HG03442 (cell line): Measurements from ENCODE around the gene KPRP.

Source experiments
- ATAC-seq: cut with Tn5 transposase; IDR thresholded peaks from one replicate; pipeline ENCODE4 v1.9.1; 2021; ENCODE audit warnings: mild to moderate bottlenecking, moderate library complexity; ENCODE audit not compliant: unreplicated experiment

KPRP gene, protein sequence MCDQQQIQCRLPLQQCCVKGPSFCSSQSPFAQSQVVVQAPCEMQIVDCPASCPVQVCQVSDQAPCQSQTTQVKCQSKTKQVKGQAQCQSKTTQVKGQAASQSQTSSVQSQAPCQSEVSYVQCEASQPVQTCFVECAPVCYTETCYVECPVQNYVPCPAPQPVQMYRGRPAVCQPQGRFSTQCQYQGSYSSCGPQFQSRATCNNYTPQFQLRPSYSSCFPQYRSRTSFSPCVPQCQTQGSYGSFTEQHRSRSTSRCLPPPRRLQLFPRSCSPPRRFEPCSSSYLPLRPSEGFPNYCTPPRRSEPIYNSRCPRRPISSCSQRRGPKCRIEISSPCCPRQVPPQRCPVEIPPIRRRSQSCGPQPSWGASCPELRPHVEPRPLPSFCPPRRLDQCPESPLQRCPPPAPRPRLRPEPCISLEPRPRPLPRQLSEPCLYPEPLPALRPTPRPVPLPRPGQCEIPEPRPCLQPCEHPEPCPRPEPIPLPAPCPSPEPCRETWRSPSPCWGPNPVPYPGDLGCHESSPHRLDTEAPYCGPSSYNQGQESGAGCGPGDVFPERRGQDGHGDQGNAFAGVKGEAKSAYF

DNA sequence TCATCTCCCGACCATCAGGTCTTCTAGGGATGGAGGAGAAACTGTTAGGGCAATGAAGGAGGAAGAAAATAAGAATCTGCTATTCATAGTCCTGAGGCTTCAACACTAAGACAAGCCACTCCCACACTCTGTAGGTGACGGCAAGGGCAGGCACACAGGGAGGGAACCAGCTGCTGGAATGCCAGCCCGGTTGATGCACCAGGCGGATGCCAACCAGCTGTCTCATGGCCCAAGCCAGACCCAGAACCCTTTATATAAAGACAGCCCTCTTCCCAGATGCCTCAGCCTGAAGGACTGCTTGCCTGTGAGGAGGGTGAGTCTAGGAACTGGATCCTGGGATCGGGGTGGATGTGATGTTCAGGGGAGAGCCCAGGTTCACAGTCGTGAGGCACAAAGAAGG lies at the start of gene KPRP:
Gene KPRP (plus strand): TSS at position 279 of the 400 bp plus-strand sequence. CDS start 1,564 bp downstream, outside the sequence.
- no peak for ATAC-seq

DNA sequence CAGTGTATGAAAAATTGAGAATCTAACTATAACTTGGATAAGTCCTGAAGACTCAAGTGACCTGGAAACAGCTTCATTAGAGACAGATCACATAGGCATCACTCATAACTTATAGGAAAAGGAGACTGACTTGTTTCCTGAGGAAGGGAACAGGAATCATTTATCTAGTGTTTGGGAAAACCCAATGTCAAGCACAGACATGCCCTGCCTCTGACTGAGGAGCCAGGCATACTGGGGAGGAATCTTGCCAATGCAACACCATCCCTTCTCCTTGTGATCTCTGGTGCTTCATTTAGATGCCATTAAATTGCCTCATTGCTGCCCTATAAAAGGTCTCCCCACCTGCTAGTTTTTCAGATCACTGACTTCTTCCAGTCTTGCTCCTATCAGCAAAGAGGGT lies 39.6 kb upstream of the KPRP start:
- ATAC-seq, result no peak

DNA sequence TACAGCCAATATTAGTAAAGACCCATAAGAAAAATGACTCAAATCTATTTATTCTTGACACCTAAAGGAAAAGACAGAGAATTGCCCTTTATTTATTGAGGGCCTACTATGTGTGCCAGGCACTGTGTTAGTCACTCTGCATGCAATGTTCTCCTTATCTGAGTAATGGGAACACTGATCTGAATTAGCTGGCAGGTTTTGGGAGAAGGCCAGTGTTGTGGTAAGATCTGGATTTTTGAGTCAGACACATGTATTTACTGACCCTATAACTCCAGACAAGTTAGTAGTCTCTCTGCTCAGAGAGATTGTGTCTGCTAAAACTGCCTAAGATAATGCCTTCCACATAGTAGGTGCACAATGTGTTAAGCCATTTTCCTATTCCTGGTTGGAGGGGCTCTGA lies 32.6 kb upstream of the KPRP start:
- no peak for ATAC-seq

- no peak for ATAC-seq
These were observed 28.8 kb upstream of the KPRP start for GRCh38 chr1:152728986-152729385.

- ATAC-seq, result no peak
These were observed 22.2 kb upstream of the KPRP start for GRCh38 chr1:152735648-152736047.

- no peak for ATAC-seq
These were observed 19.8 kb upstream of the KPRP start for GRCh38 chr1:152737997-152738396.

GRCh38 chr1:152739841-152740240 lies 18.0 kb upstream of the KPRP start:
- ATAC-seq, result no peak

- ATAC-seq, result no peak
These were observed 16.2 kb upstream of the KPRP start for GRCh38 chr1:152741656-152742055.

DNA sequence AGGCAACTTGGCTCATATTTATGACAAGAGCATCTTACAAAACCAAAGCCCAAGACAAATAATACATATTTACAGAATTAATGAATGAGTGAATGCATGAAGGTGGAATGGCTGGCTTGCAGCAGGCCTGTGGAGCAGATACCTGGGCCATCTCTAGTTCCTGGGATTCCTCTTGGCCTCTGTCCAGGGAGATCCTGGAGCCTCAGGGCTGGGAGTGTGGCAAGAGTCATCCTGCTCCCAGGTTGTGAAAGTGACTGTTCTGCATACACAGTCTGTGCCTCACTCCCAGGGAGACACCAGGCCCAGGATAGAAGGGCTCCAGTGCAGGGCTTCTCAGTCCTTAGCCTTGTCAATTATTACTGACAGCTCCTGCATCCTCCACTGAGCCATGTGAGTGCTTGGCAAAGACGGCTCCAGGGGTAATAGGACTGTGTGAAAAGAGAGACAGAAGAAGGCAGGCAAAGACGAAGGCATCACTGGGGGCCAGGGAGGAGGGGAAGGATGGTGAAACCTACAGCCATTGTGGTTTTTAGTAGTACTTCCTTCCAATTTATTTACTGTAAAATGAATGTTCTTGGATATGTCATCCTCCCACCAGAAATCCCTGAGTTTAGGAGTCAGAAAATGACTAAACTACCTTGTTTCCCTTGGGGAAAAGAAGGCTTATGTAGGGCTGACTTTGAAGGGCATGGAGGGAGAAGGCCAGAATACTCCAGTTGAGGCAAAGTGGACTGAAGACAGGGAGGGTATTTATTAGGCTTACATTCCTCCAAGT lies 14.3 kb upstream of the KPRP start:
- ATAC-seq, result no peak

DNA sequence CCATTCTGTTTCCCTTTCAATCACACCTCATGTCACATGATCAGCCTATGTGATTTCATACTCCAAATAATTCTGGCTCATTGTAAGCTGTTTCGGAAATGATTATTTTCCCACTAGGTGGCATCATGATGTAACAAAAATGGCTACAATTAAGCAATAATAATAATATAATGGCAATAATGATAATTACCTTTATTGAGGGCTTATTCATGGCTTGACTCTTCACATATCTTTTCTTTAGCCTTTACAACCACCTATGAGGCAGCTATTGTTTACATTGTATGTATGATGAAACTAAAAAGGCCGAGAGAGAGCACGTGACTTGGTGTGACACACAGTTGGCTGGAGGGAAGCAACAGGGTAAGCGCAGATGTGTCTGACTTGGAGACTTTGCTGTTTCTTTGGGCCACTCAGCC lies 12.5 kb upstream of the KPRP start:
- no peak for ATAC-seq

- ATAC-seq, result no peak
These were observed 11.9 kb upstream of the KPRP start for GRCh38 chr1:152745765-152746444.

- ATAC-seq, result no peak
These were observed 10.0 kb upstream of the KPRP start for GRCh38 chr1:152747831-152748230.

DNA sequence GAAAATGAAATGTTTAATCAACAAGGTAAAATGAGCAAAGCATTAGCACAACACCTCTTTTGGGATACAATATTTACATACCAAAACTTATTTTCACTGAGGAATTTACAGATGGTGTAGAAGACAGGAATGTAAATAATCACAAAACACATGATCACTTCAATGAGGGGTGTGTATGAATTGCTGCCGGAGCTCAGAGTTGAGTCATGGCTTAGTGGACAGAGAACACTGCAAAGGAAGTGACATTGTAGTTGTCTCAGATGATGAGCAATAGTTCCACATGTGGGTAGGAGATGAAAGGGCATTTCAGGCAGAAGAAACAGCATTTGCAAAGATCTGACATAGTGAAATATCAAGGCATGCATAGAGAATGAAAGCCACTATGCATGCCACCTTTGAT lies 5.6 kb upstream of the KPRP start:
- no peak for ATAC-seq

DNA sequence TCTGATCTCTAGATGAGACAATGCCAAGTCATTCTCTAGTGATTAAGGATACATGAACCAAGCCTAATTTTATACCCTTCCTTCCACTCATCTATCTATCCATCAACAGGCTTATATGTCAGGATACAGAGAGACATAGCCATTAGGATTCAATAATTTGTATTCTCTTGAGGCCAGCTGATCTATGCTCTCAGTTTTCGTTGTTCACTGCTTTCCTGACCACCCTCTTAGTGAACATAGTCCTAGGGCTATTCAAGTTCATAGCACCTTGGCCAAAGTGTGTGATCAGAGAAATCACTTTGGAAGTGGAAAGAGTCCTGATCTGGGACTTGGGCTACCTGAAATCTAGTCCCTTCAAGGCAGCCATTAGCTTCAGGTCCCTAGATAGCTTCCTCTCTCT lies 4.2 kb upstream of the KPRP start:
- no peak for ATAC-seq

DNA sequence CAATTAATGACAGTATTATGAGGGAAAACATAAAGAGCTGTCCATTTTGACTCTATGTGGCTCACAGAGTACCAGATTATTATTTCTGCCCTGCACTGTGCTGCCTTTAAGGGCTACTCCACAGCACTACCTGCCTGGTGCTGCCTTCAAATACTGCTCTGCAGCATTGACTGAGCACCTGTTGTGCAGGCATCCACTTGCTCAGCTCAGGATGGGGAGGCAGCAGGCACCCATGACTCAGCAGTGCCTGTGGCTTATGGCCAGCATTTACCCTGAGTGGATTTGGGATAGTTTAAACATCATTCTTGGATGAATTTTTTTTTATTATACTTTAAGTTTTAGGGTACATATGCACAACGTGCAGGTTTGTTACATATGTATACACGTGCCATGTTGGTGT lies 953 bp upstream of the KPRP start:
- no peak for ATAC-seq

DNA sequence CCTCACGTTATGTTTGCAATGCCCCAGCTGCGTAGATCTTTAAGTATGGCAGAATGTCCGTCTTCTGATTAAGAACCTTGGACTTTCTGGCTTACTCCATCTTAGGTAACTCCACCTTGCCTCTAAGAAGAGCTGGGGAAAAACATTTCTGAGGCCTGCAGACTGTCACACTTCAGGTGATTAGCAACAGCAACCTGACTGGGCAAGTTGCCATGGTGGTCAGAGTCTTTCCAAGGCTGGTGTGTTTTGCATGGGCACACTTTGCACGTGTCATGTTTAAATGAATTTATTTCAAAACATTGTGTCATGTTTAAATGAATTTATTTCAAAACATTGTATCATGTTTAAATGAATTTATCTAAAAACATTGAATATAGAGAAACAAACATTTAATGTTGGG lies 811 bp downstream of the KPRP start:
- ATAC-seq, result no peak

- ATAC-seq, result no peak
These were observed 1.8 kb downstream of the KPRP start for GRCh38 chr1:152759453-152760173.

DNA sequence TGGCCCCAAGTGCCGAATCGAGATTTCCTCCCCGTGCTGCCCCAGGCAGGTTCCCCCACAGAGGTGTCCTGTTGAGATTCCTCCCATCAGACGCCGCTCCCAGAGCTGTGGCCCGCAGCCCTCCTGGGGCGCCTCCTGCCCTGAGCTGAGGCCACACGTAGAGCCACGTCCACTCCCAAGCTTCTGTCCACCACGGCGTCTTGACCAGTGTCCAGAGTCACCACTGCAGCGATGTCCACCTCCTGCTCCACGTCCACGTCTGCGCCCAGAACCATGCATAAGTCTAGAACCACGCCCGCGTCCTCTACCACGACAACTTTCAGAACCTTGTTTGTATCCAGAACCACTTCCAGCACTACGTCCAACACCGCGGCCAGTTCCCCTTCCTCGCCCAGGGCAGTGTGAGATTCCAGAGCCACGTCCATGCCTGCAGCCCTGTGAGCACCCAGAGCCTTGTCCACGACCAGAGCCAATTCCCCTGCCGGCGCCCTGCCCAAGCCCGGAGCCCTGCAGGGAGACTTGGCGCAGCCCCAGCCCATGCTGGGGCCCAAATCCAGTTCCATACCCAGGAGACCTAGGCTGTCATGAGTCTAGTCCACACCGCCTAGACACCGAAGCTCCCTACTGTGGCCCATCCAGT lies 2.8 kb downstream of the KPRP start:
- no peak for ATAC-seq

- ATAC-seq, result no peak
These were observed 3.9 kb downstream of the KPRP start for GRCh38 chr1:152761609-152762213.
